ENCODE measurements around the gene PLCZ1.
"Not testable (repeated sequence)": the region's sequence is repeated elsewhere in the genome, so short reads cannot be mapped to it uniquely, and the experiment has no call there.

Gene PLCZ1

GRCh38 chr12:18737819-18738218 lies at the start of gene PLCZ1, which contains the start of gene CAPZA3:
TSS of gene PLCZ1 (minus strand) at chr12:18738012. CDS start at chr12:18737371, 641 bp downstream.
TSS of gene CAPZA3 (plus strand) at chr12:18738119. CDS start at chr12:18738269, 150 bp downstream.
- H3K4me3 ChIP-seq (ENCODE audit: low read depth, low read length): no peak within 1 kb of the TSS

- not testable (repeated sequence) for H3K4me3 ChIP-seq (ENCODE audit: low read depth, low read length)
These were observed 47.7 kb upstream of the PLCZ1 start for GRCh38 chr12:18785465-18785864.

- H3K4me3 ChIP-seq (ENCODE audit: low read depth, low read length): no peak overlapping the region
These were observed 45.0 kb upstream of the PLCZ1 start for GRCh38 chr12:18782827-18783226.

- H3K4me3 ChIP-seq (ENCODE audit: low read depth, low read length): not testable (repeated sequence)
These were observed 28.7 kb upstream of the PLCZ1 start for GRCh38 chr12:18766479-18766878.

GRCh38 chr12:18755341-18755740 lies 17.5 kb upstream of the PLCZ1 start:
- no peak overlapping the region for H3K4me3 ChIP-seq (ENCODE audit: low read depth, low read length)

- no peak overlapping the region for H3K4me3 ChIP-seq (ENCODE audit: low read depth, low read length)
These were observed 16.4 kb upstream of the PLCZ1 start for GRCh38 chr12:18754124-18754707.

GRCh38 chr12:18753481-18754123 lies 15.8 kb upstream of the PLCZ1 start:
- no peak overlapping the region for H3K4me3 ChIP-seq (ENCODE audit: low read depth, low read length)

- H3K4me3 ChIP-seq (ENCODE audit: low read depth, low read length): no peak overlapping the region
These were observed 15.1 kb upstream of the PLCZ1 start for GRCh38 chr12:18752947-18753346.

GRCh38 chr12:18752280-18752920 lies 14.6 kb upstream of the PLCZ1 start:
- no peak overlapping the region for H3K4me3 ChIP-seq (ENCODE audit: low read depth, low read length)

GRCh38 chr12:18751866-18752265 lies 14.1 kb upstream of the PLCZ1 start:
- H3K4me3 ChIP-seq (ENCODE audit: low read depth, low read length): no peak overlapping the region

- H3K4me3 ChIP-seq (ENCODE audit: low read depth, low read length): no peak overlapping the region
These were observed 12.3 kb upstream of the PLCZ1 start for GRCh38 chr12:18750085-18750484.

GRCh38 chr12:18749386-18749957 lies 11.7 kb upstream of the PLCZ1 start:
- no peak overlapping the region for H3K4me3 ChIP-seq (ENCODE audit: low read depth, low read length)

- no peak overlapping the region for H3K4me3 ChIP-seq (ENCODE audit: low read depth, low read length)
These were observed 10.1 kb upstream of the PLCZ1 start for GRCh38 chr12:18747895-18748294.

- no peak overlapping the region for H3K4me3 ChIP-seq (ENCODE audit: low read depth, low read length)
These were observed 6.7 kb downstream of the PLCZ1 start for GRCh38 chr12:18731156-18731555.

- H3K4me3 ChIP-seq (ENCODE audit: low read depth, low read length): no peak overlapping the region
These were observed 14.1 kb downstream of the PLCZ1 start for GRCh38 chr12:18723752-18724151.

GRCh38 chr12:18721452-18721851 lies 16.4 kb downstream of the PLCZ1 start:
- no peak overlapping the region for H3K4me3 ChIP-seq (ENCODE audit: low read depth, low read length)

GRCh38 chr12:18720690-18721089 lies 17.1 kb downstream of the PLCZ1 start:
- H3K4me3 ChIP-seq (ENCODE audit: low read depth, low read length): no peak overlapping the region

GRCh38 chr12:18719922-18720510 lies 17.8 kb downstream of the PLCZ1 start:
- no peak overlapping the region for H3K4me3 ChIP-seq (ENCODE audit: low read depth, low read length)

GRCh38 chr12:18718462-18718861 lies 19.4 kb downstream of the PLCZ1 start:
- no peak overlapping the region for H3K4me3 ChIP-seq (ENCODE audit: low read depth, low read length)

- H3K4me3 ChIP-seq (ENCODE audit: low read depth, low read length): no peak overlapping the region
These were observed 21.6 kb downstream of the PLCZ1 start for GRCh38 chr12:18716236-18716635.

- no peak overlapping the region for H3K4me3 ChIP-seq (ENCODE audit: low read depth, low read length)
These were observed 31.0 kb downstream of the PLCZ1 start for GRCh38 chr12:18706798-18707197.

- H3K4me3 ChIP-seq (ENCODE audit: low read depth, low read length): no peak overlapping the region
These were observed 33.9 kb downstream of the PLCZ1 start for GRCh38 chr12:18703911-18704310.
